NCI-H1930 (cell line): ENCODE measurements around the gene TRPM3.

ENCODE experiments used
- DNase-seq, 2 experiments: peaks; one replicate each; lab custom pipeline; 2025; lab: John Stamatoyannopoulos, UW

TRPM3 gene

DNA sequence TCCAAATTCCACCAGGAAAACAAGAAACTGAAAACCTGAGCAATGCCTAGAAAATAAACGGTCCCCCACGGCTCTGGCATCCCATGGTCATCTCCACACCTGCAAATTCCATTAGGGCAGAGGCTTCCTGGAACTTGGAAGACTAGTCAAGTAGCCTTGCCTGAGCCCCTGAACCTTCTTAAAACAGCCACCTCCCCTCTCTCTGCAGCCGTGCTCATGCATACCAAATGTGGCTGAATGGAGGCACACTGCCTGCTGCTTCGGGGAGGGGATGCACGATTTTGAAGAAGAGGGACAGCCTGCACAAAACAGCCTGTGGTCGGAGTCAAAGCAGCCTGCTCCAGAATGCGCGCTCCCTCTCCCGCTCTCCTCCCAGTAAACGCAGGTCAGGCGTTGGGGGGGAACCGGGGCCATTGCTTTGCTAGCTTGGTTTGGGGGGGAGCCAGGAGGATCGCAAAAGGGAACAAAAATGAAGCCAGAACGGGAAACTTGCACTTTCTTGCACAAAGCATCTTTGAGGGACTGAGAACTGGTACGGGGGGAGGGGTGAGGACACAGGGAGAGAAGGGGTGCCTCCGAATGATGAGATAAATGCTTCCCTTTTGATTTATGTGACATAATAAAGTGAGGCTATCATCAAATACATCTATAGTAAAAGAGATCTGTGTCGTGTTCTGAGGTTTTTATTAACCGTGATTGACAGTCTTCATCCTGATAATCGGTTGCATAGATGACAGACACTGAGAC lies at the start of gene TRPM3:
TRPM3 (minus strand) TSS at position 347 of the 747 bp plus-strand sequence; CDS start at position 80, 267 bp downstream.
- no peak for DNase-seq

DNA sequence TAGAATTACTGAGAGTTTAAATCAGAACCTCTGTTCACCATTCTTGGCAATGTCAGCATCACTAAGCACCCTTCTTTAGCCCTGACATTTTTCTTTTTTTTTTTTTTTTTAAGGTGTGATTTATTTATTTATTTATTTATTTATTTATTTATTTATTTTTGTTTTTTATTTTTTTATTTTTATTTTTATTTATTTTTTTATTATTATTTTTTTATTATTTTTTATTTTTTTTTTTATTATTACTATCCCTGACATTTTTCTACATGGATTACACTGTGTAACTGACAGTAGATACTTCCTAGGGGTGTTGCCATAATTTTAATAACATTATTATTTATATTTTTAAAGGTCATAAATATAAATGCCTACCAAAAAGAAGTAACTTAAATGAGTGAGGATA lies 47.0 kb upstream of the TRPM3 start:
- DNase-seq: no peak

- no peak for DNase-seq
These were observed 40.7 kb upstream of the TRPM3 start for GRCh38 chr9:71162126-71162525.

GRCh38 chr9:71157731-71158130 lies 36.3 kb upstream of the TRPM3 start:
- no peak for DNase-seq

GRCh38 chr9:71147368-71147767 lies 25.9 kb upstream of the TRPM3 start:
- DNase-seq: no peak

GRCh38 chr9:71146511-71146910 lies 25.1 kb upstream of the TRPM3 start:
- no peak for DNase-seq

DNA sequence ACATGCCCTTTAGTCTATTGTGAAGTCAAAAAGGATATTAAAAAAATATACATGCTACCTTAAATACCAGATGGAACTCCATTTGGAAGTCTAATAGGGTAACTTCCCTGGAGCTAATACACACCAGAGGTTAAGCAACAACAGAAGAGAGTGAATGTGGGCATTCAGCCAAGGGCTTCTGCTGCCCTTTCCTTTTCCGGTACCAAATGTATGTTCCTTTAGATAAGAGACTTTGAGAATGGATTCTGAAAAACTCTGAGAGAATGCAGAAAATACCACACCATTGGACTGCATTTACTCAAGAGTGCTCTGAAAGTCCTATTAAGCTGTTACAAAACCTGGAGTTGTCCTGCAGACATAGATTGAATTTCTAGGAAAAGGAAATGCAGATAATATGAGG lies 23.8 kb upstream of the TRPM3 start:
- DNase-seq: no peak

GRCh38 chr9:71144495-71144894 lies 23.1 kb upstream of the TRPM3 start:
- no peak for DNase-seq

DNA sequence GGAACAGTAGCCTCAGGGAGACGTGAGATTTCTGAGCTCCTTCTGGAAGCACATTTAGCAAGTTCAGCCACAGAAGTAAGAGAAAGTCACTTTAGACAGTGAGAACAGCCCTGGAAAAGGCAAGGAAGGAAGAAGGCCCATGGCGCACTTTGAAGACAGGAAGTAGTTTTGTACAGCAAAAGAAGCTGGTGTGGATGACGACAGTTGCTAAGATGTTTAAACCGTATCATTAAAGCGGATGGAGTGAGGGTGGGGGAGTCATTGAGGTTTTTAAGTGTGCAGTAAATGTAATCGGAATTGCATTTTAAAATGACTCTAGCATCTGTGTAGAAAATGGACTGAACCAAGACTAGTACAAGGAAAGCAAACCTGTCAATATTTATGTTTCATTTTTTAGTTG lies 15.3 kb upstream of the TRPM3 start:
- DNase-seq: no peak

- no peak for DNase-seq
These were observed 9.7 kb upstream of the TRPM3 start for GRCh38 chr9:71131145-71131544.

DNA sequence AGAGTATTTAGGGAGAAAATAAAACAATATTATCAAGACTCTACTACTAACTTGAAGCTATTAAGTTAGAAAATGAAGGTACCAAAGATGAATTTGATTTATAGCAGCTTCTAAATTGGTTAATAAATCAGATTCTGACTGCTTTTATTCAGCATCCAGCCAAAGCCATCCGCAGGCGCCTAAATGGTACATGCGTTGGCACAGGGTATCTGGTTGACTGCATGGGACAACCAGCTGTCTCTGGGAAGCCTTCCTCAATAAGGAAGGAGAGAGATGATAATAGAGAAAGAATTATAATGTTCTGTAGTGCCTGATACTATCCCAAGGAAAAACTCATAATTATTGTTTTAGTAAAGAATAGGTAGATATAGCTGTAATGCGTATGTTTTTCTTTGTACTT lies 9.1 kb upstream of the TRPM3 start:
- DNase-seq: no peak

DNA sequence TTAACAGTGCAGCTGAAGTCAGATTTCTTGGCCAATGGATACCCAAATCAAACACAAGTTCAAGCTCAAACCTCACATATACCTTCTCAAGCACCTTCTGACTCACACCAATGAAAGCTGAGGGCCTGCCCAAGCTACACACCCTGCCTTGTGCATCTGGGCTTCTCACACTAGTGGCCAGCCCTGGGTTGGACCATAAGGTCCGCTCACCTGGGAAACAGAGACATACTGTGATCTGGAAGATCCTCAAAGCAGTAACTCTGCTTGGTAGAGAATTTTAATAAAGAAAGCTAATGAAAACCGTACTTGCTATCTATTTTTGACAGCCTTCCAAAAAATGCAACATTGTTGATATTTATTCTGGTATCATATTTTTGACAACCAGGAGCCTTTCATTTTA lies 7.4 kb upstream of the TRPM3 start:
- DNase-seq: no peak

GRCh38 chr9:71127301-71127700 lies 5.9 kb upstream of the TRPM3 start:
- no peak for DNase-seq

- no peak for DNase-seq
These were observed 1.0 kb upstream of the TRPM3 start for GRCh38 chr9:71122421-71122820.

DNA sequence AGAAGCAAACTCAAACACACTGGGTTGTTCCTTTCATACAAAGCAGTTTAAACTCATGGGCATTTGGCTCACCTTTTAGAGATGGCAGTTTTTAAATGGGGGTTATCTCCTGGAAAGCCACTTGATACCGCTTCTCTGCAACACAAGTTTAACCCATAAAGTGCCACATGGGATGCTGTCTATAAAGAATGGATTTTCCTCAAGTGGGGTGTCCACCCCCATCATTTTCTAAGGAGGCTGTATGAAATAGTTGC lies 528 bp upstream of the TRPM3 start:
- no peak for DNase-seq

GRCh38 chr9:71120501-71121247 lies 747 bp downstream of the TRPM3 start:
- no peak for DNase-seq

GRCh38 chr9:71119746-71120145 lies 1.7 kb downstream of the TRPM3 start:
- DNase-seq: no peak

DNA sequence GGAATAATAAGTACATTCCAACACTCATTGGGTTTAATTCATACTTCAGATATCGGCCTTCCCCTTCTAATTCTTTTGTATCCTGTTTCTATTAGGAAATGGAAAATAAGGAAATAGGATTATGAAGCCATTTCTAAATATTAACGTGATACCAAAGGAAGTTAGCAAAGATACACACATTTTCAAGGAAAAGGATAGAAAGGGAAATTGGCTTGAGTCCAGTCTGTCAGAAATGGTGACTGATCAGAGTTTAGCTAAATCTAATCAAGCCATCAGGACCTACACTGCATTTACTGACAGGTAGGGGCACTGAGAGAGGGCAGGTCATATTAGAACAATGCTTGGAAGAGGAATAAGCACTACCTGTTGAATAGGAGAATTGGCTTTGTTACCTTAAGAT lies 3.1 kb downstream of the TRPM3 start:
- DNase-seq: no peak

DNA sequence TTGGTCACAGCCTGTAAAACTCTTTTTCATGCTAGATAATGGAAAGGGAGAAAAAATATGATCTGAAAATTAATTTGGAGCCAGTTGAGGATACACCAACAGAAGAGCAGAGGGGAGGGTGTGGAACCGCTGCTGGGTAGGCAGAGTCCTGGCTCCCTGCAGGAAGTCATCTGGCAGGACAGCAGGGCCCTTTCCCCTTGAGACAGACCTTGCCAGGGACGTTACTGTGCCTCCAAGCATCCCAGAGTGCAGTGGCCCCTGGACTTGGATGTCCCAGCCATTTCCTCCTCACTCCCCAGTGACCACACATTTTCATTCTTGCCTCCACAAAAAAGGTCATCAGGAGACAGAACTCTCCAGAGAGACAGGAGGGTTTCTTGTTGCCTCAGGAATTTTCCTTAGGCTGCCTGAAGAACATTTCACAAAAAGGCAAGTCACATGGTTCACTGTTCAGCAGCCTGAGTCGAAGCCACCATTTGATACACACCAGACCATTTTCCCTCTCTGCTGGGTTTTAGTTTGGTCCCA lies 5.9 kb downstream of the TRPM3 start:
- DNase-seq: no peak

DNA sequence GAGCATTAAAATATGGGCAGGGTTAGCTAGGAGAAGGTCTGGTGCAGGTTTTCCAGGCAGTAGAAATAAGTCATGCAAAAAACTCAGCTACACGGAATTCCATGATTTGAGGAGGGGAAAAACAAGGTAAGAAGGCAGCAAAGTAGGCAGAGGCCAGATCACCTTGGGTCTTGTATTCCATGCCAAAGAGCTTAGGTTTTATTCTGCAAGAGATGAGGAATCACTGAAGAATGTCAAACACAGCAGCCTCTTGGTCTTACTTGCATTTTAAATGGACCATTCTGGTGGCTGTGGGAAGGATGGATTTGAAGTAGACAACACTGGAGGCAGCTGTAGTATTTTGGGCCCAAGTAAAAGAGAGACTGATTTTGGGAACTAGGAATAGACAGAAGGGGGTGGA lies 8.6 kb downstream of the TRPM3 start:
- DNase-seq: no peak

- no peak for DNase-seq
These were observed 12.5 kb downstream of the TRPM3 start for GRCh38 chr9:71108937-71109336.

GRCh38 chr9:71106992-71107391 lies 14.4 kb downstream of the TRPM3 start:
- DNase-seq: no peak

- DNase-seq: no peak
These were observed 16.2 kb downstream of the TRPM3 start for GRCh38 chr9:71105192-71105591.

GRCh38 chr9:71098801-71099200 lies 22.6 kb downstream of the TRPM3 start:
- no peak for DNase-seq
